Measurements from ENCODE around the gene RASAL3. TPM values are rescaled to one million over a fixed set of nuclear protein-coding genes. Genes with fewer than 3 reads are reported as not detected.
"Not testable (repeated sequence)": the region's sequence is repeated elsewhere in the genome, so short reads cannot be mapped to it uniquely, and the experiment has no call there.

Gene RASAL3
- total and polyA plus RNA-seq, 2 donors (not counting 1 experiment from before 2014, with no cell fraction given) = not detected

DNA sequence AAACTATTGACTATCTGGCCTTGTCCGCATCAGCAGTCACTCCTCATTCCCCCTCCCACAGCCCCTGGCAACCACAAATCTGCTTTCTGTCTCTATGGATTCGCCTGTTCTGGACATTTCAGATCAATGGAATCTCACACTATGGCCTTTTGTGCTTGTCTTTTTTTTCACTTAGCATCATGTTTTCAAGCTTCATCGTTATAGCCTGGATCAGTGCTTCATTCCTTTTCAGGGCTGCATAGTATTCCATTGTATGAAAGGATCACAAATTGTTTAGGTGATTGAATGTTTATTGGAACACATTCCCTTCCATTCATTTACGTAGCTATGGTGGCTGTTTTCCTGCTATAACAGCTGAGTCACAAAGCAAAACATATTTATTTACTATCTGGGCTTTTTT, 22.7 kb upstream of the RASAL3 start:
- Histone ChIP-seq H3K36me3 (ENCODE audit: control insufficient read depth, insufficient read depth, low read length) (no peaks in the 10 kb centered on the region), H3K4me2 (ENCODE audit: extremely low read depth, insufficient read depth, low read length) (no peak overlapping the region), H4K20me1 (ENCODE audit: control insufficient read depth, extremely low read depth, insufficient read depth, low read length) (no peaks in the 10 kb centered on the region), H3K9me3 (ENCODE audit: control insufficient read depth, insufficient read depth, low read depth, low read length) (no peaks in the 10 kb centered on the region), H3K4me1 (ENCODE audit: control insufficient read depth, extremely low read depth, insufficient read depth, low read length) (no peaks in the 10 kb centered on the region), H3K27me3 (ENCODE audit: control insufficient read depth, insufficient read depth, low read length) (no peaks in the 10 kb centered on the region), H3K9ac (ENCODE audit: insufficient read depth, low read length) (no peak overlapping the region), H3K4me3 (replicated peaks in 1 of 4; ENCODE audit: control extremely low read depth in 1 of 4, insufficient read depth in 1 of 4, low read depth in 3 of 4, low read length in 4 of 4) (no peak overlapping the region), H2AFZ (ENCODE audit: low read length) (no peak overlapping the region), H3K27ac (ENCODE audit: insufficient read depth, low read length) (no peak overlapping the region), H3K79me2 (ENCODE audit: control insufficient read depth, insufficient read depth, low read length) (no peaks in the 10 kb centered on the region)
- no peak for TF ChIP-seq EZH2 (IDR thresholded peaks at IDR 0.05; ENCODE audit: low read length, missing control alignments)
- TF ChIP-seq, protein P1, sequence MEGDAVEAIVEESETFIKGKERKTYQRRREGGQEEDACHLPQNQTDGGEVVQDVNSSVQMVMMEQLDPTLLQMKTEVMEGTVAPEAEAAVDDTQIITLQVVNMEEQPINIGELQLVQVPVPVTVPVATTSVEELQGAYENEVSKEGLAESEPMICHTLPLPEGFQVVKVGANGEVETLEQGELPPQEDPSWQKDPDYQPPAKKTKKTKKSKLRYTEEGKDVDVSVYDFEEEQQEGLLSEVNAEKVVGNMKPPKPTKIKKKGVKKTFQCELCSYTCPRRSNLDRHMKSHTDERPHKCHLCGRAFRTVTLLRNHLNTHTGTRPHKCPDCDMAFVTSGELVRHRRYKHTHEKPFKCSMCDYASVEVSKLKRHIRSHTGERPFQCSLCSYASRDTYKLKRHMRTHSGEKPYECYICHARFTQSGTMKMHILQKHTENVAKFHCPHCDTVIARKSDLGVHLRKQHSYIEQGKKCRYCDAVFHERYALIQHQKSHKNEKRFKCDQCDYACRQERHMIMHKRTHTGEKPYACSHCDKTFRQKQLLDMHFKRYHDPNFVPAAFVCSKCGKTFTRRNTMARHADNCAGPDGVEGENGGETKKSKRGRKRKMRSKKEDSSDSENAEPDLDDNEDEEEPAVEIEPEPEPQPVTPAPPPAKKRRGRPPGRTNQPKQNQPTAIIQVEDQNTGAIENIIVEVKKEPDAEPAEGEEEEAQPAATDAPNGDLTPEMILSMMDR (conservative IDR thresholded peaks at IDR 0.05 in 1 of 2, IDR thresholded peaks at IDR 0.05 in 1 of 2; ENCODE audit: low read depth in 1 of 2, low read length in 2 of 2) = no peak
- DNase-seq (ENCODE audit: low read depth in 2 of 2) = no peak

DNA sequence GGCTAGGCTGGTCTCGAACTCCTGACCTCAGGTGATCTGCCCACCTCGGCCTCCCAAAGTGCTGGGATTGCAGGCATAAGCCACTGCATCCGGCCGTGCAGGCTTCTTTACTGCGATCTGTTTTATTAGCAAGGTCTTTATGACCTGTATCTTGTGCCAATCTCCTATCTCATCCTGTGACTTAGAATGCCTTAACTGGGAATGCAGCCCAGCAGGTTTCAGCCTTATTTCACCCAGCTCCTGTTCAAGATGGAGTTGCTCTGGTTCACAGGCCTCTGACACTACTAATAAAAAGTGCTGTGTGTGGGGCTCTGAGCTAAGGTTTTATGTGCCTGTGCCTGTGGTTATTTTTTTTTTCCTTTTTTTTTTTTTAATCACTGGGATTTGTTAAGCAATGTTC, 21.4 kb upstream of the RASAL3 start:
- not testable (repeated sequence) for H3K27ac ChIP-seq (ENCODE audit: insufficient read depth, low read length)

DNA sequence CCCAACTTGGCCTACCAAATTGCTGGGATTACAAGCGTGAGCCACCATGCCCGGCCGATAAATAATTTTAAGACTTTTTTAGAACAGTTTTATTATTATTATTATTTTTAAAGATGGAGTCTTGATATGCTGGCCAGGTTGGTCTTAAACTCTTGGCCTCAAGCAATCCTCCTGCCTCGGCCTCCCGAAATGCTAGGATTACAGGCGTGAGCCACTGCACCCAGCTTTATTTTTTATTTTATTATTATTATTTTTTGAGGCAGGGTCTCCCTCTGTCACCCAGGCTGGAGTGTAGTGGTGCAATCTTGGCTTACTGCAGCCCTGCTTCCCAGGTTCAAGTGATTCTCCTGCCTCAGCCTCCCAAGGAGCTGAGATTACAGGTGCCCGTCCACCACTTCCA, 16.7 kb upstream of the RASAL3 start:
- not testable (repeated sequence) for H3K27me3 ChIP-seq (ENCODE audit: control insufficient read depth, insufficient read depth, low read length); H3K4me1 ChIP-seq (ENCODE audit: control insufficient read depth, extremely low read depth, insufficient read depth, low read length); DNase-seq (ENCODE audit: low read depth in 2 of 2); H3K36me3 ChIP-seq (ENCODE audit: control insufficient read depth, insufficient read depth, low read length); H3K27ac ChIP-seq (ENCODE audit: insufficient read depth, low read length); H3K9ac ChIP-seq (ENCODE audit: insufficient read depth, low read length); H3K79me2 ChIP-seq (ENCODE audit: control insufficient read depth, insufficient read depth, low read length); H3K9me3 ChIP-seq (ENCODE audit: control insufficient read depth, insufficient read depth, low read depth, low read length); H3K4me2 ChIP-seq (ENCODE audit: extremely low read depth, insufficient read depth, low read length); H2AFZ ChIP-seq (ENCODE audit: low read length); H3K4me3 ChIP-seq (replicated peaks in 1 of 4; ENCODE audit: control extremely low read depth in 1 of 4, insufficient read depth in 1 of 4, low read depth in 3 of 4, low read length in 4 of 4); H4K20me1 ChIP-seq (ENCODE audit: control insufficient read depth, extremely low read depth, insufficient read depth, low read length)

More for the DNA sequence above, 21.4 kb upstream of the RASAL3 start:
- not testable (repeated sequence) for H3K4me1 ChIP-seq (ENCODE audit: control insufficient read depth, extremely low read depth, insufficient read depth, low read length); H3K36me3 ChIP-seq (ENCODE audit: control insufficient read depth, insufficient read depth, low read length); H3K9ac ChIP-seq (ENCODE audit: insufficient read depth, low read length); H4K20me1 ChIP-seq (ENCODE audit: control insufficient read depth, extremely low read depth, insufficient read depth, low read length); H3K4me3 ChIP-seq (replicated peaks in 1 of 4; ENCODE audit: control extremely low read depth in 1 of 4, insufficient read depth in 1 of 4, low read depth in 3 of 4, low read length in 4 of 4); H3K27me3 ChIP-seq (ENCODE audit: control insufficient read depth, insufficient read depth, low read length); H3K9me3 ChIP-seq (ENCODE audit: control insufficient read depth, insufficient read depth, low read depth, low read length); H2AFZ ChIP-seq (ENCODE audit: low read length); H3K79me2 ChIP-seq (ENCODE audit: control insufficient read depth, insufficient read depth, low read length); DNase-seq (ENCODE audit: low read depth in 2 of 2); H3K4me2 ChIP-seq (ENCODE audit: extremely low read depth, insufficient read depth, low read length)

- Histone ChIP-seq H3K4me1 (ENCODE audit: control insufficient read depth, extremely low read depth, insufficient read depth, low read length) (no peaks in the 10 kb centered on the region), H2AFZ (ENCODE audit: low read length) (no peak within 1 kb of the TSS), H3K27me3 (ENCODE audit: control insufficient read depth, insufficient read depth, low read length) (no peaks in the 10 kb centered on the region), H4K20me1 (ENCODE audit: control insufficient read depth, extremely low read depth, insufficient read depth, low read length) (no peaks in the 10 kb centered on the region), H3K79me2 (ENCODE audit: control insufficient read depth, insufficient read depth, low read length) (no peaks in the 10 kb centered on the region), H3K27ac (ENCODE audit: insufficient read depth, low read length) (no peak within 1 kb of the TSS), H3K36me3 (ENCODE audit: control insufficient read depth, insufficient read depth, low read length) (no peaks in the 10 kb centered on the region), H3K4me3 (replicated peaks in 1 of 4; ENCODE audit: control extremely low read depth in 1 of 4, insufficient read depth in 1 of 4, low read depth in 3 of 4, low read length in 4 of 4) (no peak within 1 kb of the TSS), H3K9me3 (ENCODE audit: control insufficient read depth, insufficient read depth, low read depth, low read length) (no peaks in the 10 kb centered on the region), H3K4me2 (ENCODE audit: extremely low read depth, insufficient read depth, low read length) (no peak within 1 kb of the TSS), H3K9ac (ENCODE audit: insufficient read depth, low read length) (no peak within 1 kb of the TSS)
- no peak for DNase-seq (ENCODE audit: low read depth in 2 of 2)
- no peak for TF ChIP-seq EZH2 (IDR thresholded peaks at IDR 0.05; ENCODE audit: low read length, missing control alignments)
- TF ChIP-seq, protein P1 (conservative IDR thresholded peaks at IDR 0.05 in 1 of 2, IDR thresholded peaks at IDR 0.05 in 1 of 2; ENCODE audit: low read depth in 1 of 2, low read length in 2 of 2) = no peak
Measured at GRCh38 chr19:15479391-15480345, 15.3 kb upstream of the RASAL3 start, which contains the start of gene PGLYRP2. Gene PGLYRP2, minus strand, starts transcription at chr19:15479501. Its CDS starts 130 bp downstream, at chr19:15479371.

Data from fibroblast of lung (primary cell).